DOHH2 (cell line): ENCODE measurements around the gene ZNF85.

Experiments used
- EZH2phosphoT487 ChIP-seq: fragments of 200-600 bp; sonication (generic); IDR thresholded peaks from 2 replicates; pipeline ENCODE4 v1.6.1; 2017; ENCODE audit warnings: borderline replicate concordance, mild to moderate bottlenecking, antibody characterized with exemption, low read length, moderate library complexity, mixed read lengths
- TF ChIP-seq, protein P1 (sequence below): fragments of 200-600 bp; sonication (generic); IDR thresholded peaks from one replicate; pipeline ENCODE4 v1.5.1; 2014; ENCODE audit warnings: antibody characterized with exemption, mild to moderate bottlenecking, low read depth, low read length; ENCODE audit not compliant: poor library complexity, severe bottlenecking

DNA sequence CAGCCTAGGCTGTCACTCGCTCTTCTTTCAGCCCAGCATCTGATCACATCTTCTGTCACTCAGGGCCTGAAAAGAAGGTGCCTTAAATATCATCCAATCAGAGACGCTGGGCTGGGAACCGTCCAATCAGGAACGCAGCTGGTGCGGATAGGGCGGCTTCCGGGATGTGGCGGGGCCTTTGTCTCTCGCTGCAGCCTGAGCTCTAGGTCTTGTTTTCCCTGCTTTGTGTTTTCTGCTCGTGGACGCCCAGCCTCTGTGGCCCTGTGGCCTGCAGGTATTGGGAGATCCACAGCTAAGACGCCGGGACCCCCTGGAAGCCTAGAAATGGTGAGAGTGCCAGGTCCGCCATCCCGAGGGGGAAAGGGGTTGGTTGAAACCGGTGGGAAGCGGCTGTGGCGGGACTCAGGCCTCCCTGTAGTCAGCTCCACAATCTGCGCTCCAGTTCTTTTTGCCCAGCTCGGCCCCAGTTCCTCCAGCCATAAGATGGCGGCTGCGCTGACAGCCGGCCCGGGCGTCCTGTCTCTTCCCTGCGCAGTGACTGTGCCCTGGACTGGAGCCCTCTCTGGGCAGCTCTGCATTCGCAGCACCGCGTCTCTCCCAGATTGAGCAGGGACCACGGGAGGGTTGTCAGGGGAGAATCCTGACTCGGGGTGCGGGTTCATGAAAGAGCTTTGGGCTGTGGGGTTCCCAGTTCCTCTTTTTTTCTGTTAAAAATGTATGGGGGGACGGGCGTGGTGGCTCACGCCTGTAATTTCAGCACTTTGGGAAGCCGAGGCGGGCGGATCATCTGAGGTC, at the start of gene ZNF85:
- TF ChIP-seq, protein P1, sequence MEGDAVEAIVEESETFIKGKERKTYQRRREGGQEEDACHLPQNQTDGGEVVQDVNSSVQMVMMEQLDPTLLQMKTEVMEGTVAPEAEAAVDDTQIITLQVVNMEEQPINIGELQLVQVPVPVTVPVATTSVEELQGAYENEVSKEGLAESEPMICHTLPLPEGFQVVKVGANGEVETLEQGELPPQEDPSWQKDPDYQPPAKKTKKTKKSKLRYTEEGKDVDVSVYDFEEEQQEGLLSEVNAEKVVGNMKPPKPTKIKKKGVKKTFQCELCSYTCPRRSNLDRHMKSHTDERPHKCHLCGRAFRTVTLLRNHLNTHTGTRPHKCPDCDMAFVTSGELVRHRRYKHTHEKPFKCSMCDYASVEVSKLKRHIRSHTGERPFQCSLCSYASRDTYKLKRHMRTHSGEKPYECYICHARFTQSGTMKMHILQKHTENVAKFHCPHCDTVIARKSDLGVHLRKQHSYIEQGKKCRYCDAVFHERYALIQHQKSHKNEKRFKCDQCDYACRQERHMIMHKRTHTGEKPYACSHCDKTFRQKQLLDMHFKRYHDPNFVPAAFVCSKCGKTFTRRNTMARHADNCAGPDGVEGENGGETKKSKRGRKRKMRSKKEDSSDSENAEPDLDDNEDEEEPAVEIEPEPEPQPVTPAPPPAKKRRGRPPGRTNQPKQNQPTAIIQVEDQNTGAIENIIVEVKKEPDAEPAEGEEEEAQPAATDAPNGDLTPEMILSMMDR = no peak
- TF ChIP-seq EZH2phosphoT487 = no peak
